ENCODE measurements around the gene NDUFS6.
"Not testable (repeated sequence)": the region's sequence is repeated elsewhere in the genome, so short reads cannot be mapped to it uniquely, and the experiment has no call there.

Gene NDUFS6

DNA sequence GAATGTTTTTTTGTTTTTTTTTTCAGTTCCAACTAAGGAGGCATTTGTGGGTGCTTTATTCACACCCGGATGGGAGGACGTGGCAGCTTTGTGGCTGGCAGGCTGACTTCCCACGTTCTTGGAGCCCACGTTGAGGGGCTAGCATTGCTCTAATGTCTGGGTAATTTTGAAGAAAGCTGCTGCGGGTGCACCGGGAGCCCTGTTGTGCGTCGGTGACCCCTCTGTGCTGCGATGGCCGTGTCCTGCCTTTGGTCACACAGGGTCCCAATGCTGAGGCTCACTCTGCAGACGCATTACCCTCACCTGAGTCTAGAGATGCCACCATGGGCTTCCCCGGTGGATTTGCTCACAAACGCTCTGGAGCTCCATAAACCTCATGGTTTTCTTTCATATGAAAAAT is 34.2 kb downstream of the NDUFS6 start:
- no peak for DNase-seq

DNA sequence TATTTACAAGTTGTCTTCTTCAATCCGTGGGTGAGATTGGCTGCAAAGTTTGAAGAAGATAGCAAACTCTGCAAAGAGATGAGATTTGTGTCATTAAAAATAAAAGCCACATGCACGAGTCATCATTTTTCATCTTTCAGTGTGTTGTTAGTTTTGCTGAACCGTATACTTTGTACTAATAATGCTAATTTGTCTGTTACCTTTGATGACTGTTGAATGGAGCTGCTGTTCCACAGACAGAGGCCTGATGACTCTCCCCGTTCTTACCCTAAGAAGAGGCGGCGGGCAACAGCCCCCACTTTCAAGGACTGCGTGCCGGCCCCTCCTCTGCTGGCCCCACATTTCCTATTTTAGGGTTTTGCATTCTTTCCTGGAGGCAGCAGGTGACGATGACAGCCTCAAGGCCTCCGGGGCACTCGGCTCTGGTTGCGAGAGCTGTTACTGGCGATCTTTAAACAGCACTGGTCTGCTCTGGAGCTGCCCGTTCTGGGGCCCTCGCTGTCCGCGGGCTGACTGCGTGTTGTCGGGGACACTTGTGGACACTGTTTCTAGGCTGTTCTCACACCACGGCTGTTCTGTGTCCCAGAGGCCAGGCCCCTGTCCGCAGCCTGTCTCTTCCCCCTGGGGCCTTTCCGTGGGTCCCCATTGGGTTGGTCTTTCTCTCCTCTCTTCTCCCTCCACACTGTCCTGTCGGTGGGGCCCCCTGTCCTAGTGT is 35.1 kb downstream of the NDUFS6 start:
- no peak for DNase-seq

DNA sequence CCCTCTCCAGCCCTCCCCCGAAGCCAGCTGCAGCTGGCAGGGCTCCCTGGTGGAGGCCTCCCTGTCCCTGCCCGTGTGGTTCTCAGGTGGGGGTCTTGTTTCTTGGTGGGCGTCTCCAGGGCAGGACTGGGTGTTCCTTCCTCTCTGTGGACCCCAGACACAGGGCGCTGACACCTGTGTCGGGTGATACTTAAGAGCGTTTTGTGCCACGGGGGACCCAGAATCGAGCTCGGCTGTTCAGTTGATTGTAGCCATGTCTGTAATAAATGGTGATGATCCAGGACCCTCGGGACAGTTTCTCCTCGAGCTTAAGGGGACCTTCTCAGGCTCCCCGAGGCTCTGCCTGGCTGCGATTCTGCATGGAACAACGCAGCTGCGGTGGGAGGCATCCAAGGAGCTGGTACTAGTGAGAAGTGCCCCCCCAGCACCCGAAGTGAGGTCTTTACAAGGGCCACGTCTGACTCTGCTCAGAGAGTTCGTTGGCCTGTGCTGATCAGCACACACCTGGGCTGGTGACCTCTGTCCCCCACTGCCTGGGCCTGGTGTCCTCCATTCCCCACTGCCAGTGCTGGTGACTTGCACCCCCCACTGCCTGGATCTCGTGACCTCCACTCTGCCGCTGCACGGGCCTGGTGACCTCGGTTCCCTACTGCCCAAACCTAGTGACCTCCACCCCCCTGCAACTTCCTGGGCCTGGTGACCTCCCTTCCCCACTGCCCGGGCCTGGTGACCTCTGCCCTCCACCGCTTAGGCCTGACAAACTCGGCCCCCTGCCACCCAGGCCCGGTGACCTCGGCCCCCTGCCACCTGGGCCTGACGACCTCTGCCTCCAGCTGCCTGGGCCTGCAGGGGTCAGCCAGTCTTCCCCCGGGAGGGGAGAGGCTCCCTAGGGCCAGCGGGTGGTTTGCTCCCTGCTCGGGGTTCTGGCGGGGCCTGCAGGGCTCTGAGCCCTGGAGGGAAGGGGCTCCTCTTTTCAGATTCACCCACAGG is 36.0 kb downstream of the NDUFS6 start:
- no peak for DNase-seq

DNA sequence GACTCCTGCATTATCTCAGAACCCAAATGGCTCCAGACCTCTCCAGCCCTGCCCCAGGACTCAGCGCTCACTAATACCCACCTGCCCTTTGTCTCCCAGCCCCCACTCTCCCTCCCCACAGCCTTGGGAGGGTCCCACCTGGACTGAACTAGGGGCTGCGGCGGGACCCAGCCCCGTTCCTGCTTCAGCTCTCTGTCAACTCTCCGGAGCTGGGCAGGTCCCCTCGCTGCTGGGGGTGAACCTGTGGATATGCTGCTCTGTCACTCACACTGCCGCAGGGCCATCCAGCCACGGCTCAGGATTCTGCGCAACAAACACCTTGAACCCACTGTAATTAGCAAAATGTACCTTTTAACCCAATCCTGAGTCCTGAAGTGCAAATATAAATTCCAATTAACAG is 36.8 kb downstream of the NDUFS6 start:
- no peak for DNase-seq

DNA sequence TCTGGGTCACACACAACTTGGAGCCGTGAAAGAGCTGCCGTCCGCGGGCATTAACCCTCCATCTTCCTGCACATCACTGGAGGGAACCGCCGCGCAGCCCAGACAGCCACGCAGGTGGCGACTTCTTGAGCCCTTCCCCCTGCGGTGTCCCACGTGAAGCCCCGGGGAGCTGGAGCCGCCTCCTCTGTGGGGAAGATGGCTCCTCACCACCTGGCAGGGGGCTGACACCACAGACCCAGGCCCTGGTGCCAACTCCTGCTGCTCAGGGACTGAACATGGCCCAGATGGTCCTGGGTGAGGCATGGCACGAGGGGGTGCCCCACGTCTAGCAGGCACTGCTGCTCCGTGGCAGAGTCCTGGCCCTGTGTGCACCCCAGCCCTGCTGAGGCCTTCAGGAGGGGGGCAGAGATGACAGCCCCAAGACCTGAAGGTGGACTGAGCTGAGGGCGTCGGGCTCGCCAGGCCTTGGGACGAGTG is 38.9 kb downstream of the NDUFS6 start:
- DNase-seq = no peak

DNA sequence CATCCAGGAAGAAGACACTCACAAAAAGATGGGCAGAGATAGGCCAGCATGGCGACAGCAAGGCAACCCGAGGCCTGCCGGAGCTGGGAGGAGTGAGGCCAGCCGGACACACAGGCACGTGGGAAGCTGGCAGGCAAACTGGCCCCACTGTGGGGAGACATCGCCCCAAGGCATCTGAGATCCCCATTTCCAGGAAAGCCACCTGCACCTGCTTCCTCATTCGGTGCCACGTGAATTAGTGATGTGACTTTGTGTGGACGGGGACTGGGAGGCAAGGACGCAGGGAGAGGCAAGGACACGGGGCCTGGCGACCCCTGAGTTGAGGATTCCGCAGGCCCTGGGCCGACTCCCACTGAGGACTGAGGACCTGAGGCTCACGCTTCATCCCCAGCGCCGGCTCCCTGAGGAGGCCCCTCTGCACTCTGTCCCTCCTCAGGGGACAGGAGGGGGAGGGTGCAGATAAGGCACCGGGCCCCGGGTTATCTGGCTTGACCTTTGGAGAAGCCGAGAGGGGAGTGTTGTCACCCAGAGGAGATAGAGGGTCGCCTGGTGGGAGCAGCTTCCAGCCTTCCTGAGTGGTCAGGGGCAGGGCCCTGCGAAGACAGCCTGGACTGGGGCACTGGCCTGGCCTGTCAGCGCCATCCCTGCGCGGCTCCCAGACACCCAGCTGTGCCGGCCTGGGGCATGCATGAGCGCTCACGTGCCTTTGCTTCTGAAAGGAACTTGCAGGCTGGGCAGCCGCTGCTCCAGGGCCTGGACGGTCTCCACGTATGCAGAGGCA is 39.7 kb downstream of the NDUFS6 start:
- DNase-seq = no peak

DNA sequence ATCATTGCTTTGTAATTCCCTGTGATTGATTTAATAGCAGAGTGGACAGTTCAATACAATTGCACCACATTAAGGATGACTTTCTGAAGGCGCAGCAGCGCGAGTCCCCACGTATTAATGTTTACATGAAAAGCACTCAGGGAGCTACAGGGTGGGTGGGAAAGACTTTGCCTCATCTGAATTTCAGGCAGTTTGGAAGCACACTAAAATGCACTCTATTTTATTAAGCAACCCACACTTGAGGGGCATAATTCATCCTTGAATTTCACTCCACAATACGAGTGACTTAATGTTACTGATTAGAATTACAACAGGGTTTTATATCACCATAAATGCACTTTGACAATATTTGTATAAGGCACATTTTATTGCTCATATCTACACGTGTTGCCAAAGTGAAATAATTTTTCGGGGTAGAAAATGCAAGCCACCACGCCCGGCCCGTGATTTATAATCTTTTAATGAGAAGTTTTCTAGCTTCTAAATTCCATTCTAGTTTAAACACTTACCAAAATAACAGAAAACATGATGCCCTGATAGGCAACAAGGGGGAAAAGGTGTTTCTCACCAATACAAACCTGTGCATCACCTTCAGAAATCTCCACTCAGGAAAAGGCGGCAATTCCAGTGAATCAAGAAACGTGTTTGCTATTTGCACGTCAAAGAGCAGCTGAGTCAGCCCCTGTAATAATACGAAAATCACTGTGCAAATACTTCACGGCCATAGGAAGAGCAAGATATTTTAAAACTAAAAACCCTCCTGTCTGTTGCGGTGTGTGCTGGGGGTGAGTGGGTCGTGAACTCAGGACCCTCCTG is 41.0 kb downstream of the NDUFS6 start:
- DNase-seq = no peak

DNA sequence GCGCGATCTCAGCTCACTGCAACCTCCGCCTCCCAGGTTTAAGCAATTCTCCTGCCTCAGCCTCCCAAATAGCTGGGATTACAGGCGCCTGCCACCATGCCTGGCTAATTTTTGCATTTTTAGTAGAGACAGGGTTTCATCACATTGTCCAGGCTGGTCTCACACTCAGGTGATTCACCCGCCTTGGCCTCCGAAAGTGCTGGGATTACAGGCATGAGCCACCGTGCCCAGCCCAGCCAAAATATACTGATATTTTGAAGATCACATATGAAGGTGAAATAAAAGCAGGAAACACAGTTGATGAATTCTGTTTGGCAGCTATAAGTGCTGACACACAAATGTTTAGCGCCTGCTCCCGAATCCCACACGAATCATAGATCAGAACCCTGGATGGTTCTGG is 42.6 kb downstream of the NDUFS6 start:
- DNase-seq = not testable (repeated sequence)

DNA sequence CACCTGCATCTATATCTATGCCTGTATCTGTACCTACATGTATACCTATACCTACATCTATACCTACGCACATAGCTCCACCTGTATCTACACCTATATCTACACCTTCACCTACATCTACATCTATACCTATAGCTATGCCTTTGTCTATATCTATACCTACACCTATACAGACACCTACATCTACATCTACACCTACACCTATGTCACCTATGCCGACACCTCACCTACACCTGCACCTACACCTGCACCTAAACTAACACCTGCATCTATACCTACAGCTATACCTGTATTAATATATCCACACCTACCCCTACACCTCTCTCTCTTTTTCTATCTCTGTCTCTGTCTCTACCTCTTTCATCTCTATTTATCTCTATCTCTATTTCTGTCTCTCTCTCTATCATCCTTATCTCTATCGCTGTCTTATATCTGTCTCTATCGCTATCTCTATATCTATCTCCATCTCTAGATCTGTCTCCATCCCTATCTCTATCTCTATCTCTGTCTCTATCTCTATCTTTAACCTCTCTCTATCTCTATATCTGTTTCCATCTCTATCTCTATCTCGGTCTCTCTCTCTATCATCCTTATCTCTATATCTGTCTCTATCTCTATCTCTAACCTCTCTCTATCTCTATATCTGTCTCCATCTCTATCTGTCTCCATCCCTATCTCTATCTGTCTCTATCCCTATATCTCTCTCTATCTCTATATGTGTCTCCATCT is 43.7 kb downstream of the NDUFS6 start:
- no peak for DNase-seq

DNA sequence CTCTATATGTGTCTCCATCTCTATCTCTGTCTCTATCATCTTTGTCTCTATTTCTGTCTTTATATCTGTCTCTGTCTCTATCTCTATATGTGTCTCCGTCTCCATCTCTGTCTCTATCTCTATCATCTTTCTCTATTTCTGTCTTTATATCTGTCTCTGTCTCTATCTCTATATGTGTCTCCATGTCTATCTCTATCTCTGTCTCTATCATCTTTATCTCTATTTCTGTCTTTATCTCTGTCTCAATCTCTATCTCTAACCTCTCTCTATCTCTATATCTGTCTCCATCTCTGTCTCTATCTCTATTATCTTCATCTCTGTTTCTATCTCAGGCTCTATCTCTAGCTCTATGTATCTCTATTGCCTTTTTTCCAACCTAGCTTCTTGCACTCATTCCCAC is 44.5 kb downstream of the NDUFS6 start:
- DNase-seq = no peak

DNA sequence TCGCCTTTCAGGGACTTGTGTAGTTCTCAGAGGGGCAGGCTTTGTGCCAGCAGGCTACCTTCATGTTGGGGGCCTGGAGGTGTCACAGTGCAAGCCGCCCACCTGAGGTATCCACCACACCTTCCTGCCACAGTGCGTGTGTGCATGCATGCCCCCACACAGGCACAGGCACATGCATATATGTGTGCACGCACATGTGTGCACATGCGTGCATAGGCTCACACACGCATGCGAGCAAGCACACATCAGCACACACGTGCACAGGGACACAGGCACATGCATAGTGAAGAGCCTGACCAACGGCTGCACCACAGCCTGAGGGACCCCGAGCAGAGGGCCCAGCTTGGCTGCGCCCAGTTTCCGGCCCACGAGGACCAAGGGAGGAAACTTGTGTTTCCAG is 45.4 kb downstream of the NDUFS6 start:
- no peak for DNase-seq

DNA sequence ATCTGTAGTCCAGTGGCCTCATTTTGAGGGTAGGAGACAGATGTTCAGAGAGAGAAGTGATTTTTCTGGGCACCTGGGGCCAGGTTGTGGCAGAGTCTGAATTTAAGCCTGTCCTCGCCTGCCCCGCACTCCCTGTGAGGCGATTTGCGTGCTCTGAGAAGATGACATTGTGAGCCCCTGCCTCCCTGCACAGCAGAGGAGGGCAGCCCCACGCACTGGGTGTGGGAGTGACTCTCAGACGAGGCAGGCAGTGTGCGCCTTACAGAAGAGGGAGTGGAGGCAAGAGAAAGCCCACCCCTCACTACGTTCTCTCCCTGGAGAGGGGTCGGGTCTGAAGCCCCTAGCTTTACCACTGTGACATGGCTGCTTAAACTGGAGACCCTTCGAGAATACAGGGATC is 45.8 kb downstream of the NDUFS6 start:
- DNase-seq = no peak

DNA sequence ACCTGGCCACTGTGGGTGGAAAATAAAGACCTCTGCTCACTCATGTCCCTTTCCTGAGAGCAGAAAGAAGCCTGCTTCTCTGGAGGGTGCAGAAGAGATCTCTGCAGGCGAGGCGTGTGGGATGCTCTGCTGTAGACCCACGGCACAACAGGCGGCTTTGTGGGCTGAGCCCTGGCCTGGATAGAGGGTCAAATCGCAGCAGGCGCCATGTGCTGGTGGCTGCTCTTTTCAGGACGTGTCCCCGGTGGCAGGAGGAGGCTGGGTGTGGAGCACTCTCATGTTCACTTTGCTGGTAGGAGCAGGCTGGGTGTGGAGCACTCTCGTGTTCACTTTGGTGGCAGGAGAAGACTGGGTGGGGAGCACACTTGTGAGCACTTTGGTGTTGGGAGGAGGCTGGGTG is 46.4 kb downstream of the NDUFS6 start:
- DNase-seq = no peak

DNA sequence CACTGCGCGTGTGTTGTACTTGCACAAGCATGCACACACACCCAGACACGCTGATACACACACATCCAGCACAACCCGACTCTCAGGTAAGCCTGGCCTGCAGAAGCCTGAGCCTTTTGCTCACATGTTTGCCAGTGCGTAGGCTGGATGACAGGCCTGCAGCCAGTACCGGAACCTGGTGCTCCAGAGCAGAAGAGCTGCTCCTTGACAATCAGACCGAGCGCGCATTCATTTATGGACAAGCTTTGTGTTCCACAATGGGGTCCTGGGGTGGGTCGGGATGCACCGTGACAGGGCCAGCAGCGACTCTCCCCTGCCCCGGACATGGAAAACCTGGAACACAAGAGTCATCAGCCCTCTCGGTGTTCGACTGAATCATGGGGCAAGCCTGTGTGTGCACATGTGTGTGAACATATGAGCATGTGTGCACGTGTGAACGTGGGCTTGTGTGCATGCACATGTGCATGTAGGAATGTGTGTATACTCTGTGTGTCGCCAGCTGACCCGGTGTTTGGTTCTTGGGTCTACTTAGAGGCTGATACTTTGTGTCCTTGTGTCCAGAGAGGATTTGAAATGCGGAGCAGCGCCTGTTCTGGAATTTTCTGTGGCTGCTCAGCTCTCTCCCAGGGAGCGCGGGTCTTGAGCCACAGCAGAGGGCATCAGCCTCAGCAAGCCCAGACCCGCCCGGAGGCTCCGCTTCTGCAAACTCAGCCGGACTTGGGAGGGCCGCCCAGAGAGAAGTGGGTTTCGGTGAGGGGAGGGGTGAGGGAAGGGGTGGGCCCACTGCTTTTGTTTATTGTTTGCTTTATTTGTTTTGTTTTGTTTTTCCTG is 49.3 kb downstream of the NDUFS6 start:
- DNase-seq = no peak

DNA sequence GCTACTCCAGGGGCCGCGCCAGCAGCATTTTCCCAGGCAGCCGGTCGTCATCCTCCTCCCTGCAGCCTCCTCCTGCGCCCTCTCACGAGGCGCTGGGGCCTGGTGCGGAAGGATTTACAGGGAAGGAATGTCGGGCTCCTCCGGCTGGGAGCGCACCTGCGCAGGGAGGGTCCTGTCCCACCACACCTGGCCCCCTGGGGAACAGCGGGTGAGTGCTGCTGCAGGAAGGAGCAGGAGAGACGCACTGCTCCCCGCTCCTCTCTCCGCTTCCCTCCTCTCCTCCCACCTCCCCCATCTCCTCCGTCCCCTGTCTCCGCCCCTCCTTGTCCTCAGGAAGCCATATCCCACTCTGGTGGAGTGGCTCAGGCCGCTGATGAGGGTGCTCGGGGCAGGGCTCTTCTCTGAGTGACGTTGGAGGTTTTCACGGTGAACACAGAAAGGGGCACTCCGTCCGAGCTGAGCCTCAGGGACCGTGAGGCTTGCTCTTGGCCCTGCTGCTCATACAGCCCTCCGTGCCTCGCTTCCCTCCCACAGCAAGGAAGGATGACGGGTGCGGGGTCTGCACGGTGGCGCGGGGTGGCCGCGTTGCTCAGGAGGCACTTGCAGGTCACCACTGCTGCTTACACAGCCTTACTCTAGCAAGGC is 50.2 kb downstream of the NDUFS6 start:
- DNase-seq = no peak

DNA sequence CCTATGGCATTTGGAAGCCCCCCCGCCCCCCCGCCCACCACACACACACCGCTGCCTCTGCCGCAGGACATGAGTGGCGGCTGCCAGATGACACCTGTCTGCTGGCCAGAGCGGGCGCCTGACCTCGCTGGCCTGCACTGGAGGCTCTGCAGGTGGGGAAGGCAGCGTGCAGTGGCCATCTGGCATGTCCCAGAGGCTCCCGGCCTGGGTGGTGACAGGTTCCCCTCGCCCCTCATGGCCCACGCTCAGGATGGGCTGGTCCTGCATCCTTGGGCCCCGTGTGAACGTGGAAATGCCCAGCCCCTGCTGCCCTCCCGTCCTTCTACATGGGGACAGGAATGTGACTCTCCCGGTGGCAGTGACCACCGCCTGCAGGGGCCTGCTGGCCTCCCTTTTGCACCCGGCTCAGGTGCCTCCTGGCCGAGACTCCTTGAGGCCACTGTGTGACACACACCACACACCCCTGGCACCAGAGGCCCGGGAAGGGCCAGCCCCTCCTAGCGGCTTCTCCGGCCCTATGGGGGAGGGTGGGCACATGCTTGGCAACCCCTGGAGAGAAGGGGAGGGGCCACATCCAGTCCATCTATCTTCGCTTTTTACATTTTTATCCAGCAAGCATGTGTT is 51.2 kb downstream of the NDUFS6 start:
- DNase-seq = no peak

DNA sequence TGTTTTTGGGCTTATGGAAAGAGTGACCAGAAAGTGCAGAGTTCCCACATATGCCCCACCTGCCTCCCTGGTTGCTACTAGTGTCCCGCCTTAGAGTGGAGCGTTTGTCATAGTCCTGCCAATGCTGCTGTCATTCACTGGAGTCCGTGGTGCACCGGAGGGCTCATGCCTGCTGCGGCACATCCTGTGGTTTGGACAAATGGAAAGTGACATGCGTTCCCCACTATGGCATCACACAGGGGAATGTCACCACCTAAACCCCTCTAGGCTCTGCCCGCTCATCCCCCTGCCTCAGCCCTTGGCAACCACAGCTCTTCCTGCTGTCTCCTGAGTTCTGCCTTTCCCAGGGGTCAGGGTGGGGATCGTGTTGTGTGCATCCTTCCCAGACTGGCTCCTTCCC is 52.3 kb downstream of the NDUFS6 start:
- DNase-seq = no peak

DNA sequence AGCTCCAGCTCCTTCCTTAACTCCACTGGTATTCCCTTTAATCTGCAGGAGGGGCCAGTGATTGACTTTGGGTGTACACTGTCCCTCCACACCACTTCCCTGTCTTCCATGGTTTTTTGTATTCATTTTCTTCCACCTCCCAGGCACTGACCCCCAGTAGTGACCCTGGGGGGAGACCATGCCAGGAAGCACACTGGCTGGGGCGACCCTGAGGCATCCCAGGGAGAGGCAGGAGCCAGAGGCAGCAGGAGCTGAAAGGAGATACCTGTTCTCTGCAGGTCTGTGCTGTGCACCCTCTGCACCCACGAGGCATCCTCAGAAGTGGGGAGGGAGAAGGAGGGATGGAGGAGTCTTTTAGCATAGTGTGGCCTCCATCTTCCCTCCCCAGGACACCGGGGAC is 53.9 kb downstream of the NDUFS6 start:
- no peak for DNase-seq

DNA sequence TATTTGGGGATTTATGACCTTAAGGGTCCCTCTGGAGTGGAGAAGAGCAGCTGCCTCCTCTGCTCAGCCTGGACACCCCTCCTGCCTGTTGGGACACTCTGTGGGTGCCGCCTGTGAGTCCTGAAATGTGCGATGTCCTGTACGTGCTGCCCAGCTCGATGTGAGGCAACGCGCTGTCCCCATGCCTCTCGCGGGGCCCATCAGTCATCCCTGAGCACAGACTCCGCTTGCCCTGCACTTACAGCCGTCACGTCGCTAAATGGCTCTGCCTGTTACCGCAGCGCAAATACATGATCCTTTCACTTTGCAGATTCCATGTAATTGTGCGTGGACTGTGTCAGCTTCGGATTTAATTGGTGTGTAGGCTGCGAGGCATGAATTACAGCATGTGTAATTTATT is 54.4 kb downstream of the NDUFS6 start:
- no peak for DNase-seq
